ENCODE measurements around the gene TMEM9B.

GRCh38 chr11:9008011-9008550 is 43.8 kb upstream of the TMEM9B start:
- TF ChIP-seq, protein P1, sequence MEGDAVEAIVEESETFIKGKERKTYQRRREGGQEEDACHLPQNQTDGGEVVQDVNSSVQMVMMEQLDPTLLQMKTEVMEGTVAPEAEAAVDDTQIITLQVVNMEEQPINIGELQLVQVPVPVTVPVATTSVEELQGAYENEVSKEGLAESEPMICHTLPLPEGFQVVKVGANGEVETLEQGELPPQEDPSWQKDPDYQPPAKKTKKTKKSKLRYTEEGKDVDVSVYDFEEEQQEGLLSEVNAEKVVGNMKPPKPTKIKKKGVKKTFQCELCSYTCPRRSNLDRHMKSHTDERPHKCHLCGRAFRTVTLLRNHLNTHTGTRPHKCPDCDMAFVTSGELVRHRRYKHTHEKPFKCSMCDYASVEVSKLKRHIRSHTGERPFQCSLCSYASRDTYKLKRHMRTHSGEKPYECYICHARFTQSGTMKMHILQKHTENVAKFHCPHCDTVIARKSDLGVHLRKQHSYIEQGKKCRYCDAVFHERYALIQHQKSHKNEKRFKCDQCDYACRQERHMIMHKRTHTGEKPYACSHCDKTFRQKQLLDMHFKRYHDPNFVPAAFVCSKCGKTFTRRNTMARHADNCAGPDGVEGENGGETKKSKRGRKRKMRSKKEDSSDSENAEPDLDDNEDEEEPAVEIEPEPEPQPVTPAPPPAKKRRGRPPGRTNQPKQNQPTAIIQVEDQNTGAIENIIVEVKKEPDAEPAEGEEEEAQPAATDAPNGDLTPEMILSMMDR (IDR thresholded peaks at IDR 0.05), result no peak
- TF ChIP-seq POLR2A (IDR thresholded peaks at IDR 0.05), result no peak
